ENCODE data around the gene HMX1.

HMX1 gene

GRCh38 chr4:8819473-8820177 is 52.0 kb downstream of the HMX1 start:
- no peak for DNase-seq (ENCODE audit: low spot score)

- DNase-seq (ENCODE audit: low spot score): no peak
These were observed 52.6 kb downstream of the HMX1 start for GRCh38 chr4:8819019-8819418.

- no peak for DNase-seq (ENCODE audit: low spot score)
These were observed 53.4 kb downstream of the HMX1 start for GRCh38 chr4:8818063-8818881.

GRCh38 chr4:8817813-8818062 is 53.9 kb downstream of the HMX1 start:
- no peak for DNase-seq (ENCODE audit: low spot score)

- DNase-seq (ENCODE audit: low spot score): no peak
These were observed 54.4 kb downstream of the HMX1 start for GRCh38 chr4:8817096-8817812.
